MM.1S (cell line): ENCODE measurements around the gene KLHL8.

Source experiments
- DNase-seq: peaks from one replicate; pipeline ENCODE4 v3.0.0-alpha.2; 2015
- H2AFZ ChIP-seq: fragments of 300-600 bp; sonication (generic); 2 replicates; pipeline ENCODE4 v1.6.0; 2016; ENCODE audit warnings: antibody characterized with exemption, low read length
- H3F3A ChIP-seq: fragments of 300-600 bp; sonication (generic); 2 replicates; pipeline ENCODE4 v1.6.1; 2016; ENCODE audit warnings: mild to moderate bottlenecking, antibody characterized with exemption, low read length, moderate library complexity, mixed read lengths; ENCODE audit not compliant: insufficient read depth
- H3K27ac ChIP-seq: fragments of 300-600 bp; sonication (generic); 2 replicates; pipeline ENCODE4 v1.5.1; 2016; ENCODE audit warnings: mild to moderate bottlenecking, low read length
- H3K27me3 ChIP-seq: fragments of 300-600 bp; sonication (generic); replicated peaks from 2 replicates; pipeline ENCODE4 v1.6.0; 2016; ENCODE audit warnings: low read length; ENCODE audit not compliant: insufficient read depth
- H3K36me3 ChIP-seq: fragments of 300-600 bp; sonication (generic); replicated peaks from 2 replicates; pipeline ENCODE4 v1.6.1; 2016; ENCODE audit warnings: mild to moderate bottlenecking, low read length, mixed read lengths; ENCODE audit not compliant: insufficient read depth
- H3K4me1 ChIP-seq: fragments of 300-600 bp; sonication (generic); 2 replicates; pipeline ENCODE4 v1.6.1; 2016; ENCODE audit warnings: low read length, mixed read lengths
- H3K4me2 ChIP-seq: fragments of 300-600 bp; sonication (generic); 2 replicates; pipeline ENCODE4 v1.6.0; 2016; ENCODE audit warnings: low read depth, low read length
- H3K4me3 ChIP-seq: fragments of 300-600 bp; sonication (generic); 2 replicates; pipeline ENCODE4 v1.5.1; 2016; ENCODE audit warnings: low read length, mixed read lengths
- H3K79me2 ChIP-seq: fragments of 300-600 bp; sonication (generic); 2 replicates; pipeline ENCODE4 v1.6.1; 2016; ENCODE audit warnings: mixed run types, low read length, mixed read lengths
- H3K9ac ChIP-seq: fragments of 300-600 bp; sonication (generic); 2 replicates; pipeline ENCODE4 v1.6.1; 2016; ENCODE audit warnings: low read length, mixed read lengths
- H3K9me2 ChIP-seq: fragments of 300-600 bp; sonication (generic); replicated peaks from 2 replicates; pipeline ENCODE4 v1.6.1; 2016; ENCODE audit warnings: mild to moderate bottlenecking, low read length, mixed read lengths; ENCODE audit not compliant: insufficient read depth
- H3K9me3 ChIP-seq: fragments of 300-600 bp; sonication (generic); replicated peaks from 2 replicates; pipeline ENCODE4 v1.6.1; 2016; ENCODE audit warnings: mild to moderate bottlenecking, low read length, mixed read lengths; ENCODE audit not compliant: insufficient read depth
- H4K20me1 ChIP-seq: fragments of 300-600 bp; sonication (generic); 2 replicates; pipeline ENCODE4 v1.6.1; 2016; ENCODE audit warnings: mild to moderate bottlenecking, low read length, moderate library complexity, mixed read lengths; ENCODE audit not compliant: insufficient read depth
- EZH2 ChIP-seq: fragments of 300-600 bp; sonication (generic); optimal IDR thresholded peaks from 2 replicates; pipeline ENCODE3; 2017; ENCODE audit warnings: low read depth, mild to moderate bottlenecking, antibody characterized with exemption, low read length, mixed read lengths
- EZH2phosphoT487 ChIP-seq: fragments of 300-600 bp; sonication (generic); IDR thresholded peaks from 2 replicates; pipeline ENCODE4 v1.6.1; 2018; ENCODE audit warnings: antibody characterized with exemption, low read length
- TF ChIP-seq, protein P1 (sequence below): fragments of 300-600 bp; sonication (generic); IDR thresholded peaks from 2 replicates; pipeline ENCODE4 v1.5.1; 2016; ENCODE audit warnings: antibody characterized with exemption, low read length, mixed read lengths

Gene KLHL8

DNA sequence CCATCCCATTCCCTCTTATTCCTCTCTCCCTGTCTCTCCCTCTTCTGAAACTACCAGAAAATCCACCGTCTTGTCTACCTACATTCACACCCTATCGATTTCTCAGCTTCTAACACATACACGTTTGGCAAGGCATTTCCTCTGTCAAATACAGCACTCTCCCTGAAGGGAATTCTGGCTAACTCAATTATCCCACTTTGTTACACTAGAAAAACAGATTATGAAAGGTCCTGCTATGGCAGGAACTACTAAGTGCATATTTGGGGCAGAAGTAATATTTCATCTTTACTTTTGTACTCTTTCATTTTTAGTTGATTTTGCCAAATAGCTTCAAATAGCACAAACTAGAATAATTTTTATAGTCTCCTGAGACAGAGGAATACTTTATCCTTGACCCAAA, 46.6 kb upstream of the KLHL8 start:
- H3K9ac ChIP-seq: no peak overlapping the region
- no peaks in the 10 kb centered on the region for H3K27me3 ChIP-seq
- no peak overlapping the region for H3K27ac ChIP-seq
- no peak overlapping the region for H3K4me2 ChIP-seq
- H4K20me1 ChIP-seq: no peaks in the 10 kb centered on the region
- no peak overlapping the region for H3K4me3 ChIP-seq
- H3F3A ChIP-seq: no peaks in the 10 kb centered on the region
- no peaks in the 10 kb centered on the region for H3K79me2 ChIP-seq
- no peak for DNase-seq
- H3K4me1 ChIP-seq: no peaks in the 10 kb centered on the region
- TF ChIP-seq EZH2 (no peak), EZH2phosphoT487 (no peak)
- TF ChIP-seq, protein P1, sequence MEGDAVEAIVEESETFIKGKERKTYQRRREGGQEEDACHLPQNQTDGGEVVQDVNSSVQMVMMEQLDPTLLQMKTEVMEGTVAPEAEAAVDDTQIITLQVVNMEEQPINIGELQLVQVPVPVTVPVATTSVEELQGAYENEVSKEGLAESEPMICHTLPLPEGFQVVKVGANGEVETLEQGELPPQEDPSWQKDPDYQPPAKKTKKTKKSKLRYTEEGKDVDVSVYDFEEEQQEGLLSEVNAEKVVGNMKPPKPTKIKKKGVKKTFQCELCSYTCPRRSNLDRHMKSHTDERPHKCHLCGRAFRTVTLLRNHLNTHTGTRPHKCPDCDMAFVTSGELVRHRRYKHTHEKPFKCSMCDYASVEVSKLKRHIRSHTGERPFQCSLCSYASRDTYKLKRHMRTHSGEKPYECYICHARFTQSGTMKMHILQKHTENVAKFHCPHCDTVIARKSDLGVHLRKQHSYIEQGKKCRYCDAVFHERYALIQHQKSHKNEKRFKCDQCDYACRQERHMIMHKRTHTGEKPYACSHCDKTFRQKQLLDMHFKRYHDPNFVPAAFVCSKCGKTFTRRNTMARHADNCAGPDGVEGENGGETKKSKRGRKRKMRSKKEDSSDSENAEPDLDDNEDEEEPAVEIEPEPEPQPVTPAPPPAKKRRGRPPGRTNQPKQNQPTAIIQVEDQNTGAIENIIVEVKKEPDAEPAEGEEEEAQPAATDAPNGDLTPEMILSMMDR: no peak
- no peaks in the 10 kb centered on the region for H3K36me3 ChIP-seq
- no peak overlapping the region for H2AFZ ChIP-seq
- no peaks in the 10 kb centered on the region for H3K9me3 ChIP-seq
- no peaks in the 10 kb centered on the region for H3K9me2 ChIP-seq

DNA sequence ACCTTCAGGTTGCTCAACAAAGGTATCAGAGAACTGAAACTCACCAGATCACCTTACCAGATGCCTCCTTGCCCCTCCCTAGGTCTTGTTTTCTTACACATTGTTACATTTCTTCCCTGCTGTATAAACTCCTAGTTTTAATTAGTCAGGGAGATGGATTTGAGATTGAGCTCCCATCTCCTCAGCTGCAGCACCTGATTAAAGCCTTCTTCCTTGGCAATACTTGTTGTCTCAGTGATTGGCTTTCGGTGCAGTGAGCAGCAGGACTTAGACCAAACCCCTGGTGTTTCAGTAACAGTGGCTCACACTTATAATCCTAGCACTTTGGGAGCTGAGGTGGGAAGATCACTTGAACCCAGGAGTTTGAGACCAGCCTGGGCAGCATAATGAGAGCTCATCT, 42.5 kb upstream of the KLHL8 start:
- no peaks in the 10 kb centered on the region for H3K9me3 ChIP-seq
- no peak overlapping the region for H3K4me3 ChIP-seq
- no peak overlapping the region for H2AFZ ChIP-seq
- no peaks in the 10 kb centered on the region for H3K9me2 ChIP-seq
- H3K36me3 ChIP-seq: no peaks in the 10 kb centered on the region
- no peaks in the 10 kb centered on the region for H3K27me3 ChIP-seq
- no peaks in the 10 kb centered on the region for H3K79me2 ChIP-seq
- no peaks in the 10 kb centered on the region for H3K4me1 ChIP-seq
- no peak for DNase-seq
- no peak overlapping the region for H3K9ac ChIP-seq
- no peaks in the 10 kb centered on the region for H4K20me1 ChIP-seq
- H3K4me2 ChIP-seq: no peak overlapping the region
- H3K27ac ChIP-seq: no peak overlapping the region
- H3F3A ChIP-seq: no peaks in the 10 kb centered on the region
- TF ChIP-seq, protein P1: no peak
- TF ChIP-seq EZH2phosphoT487: no peak
- TF ChIP-seq EZH2: no peak

DNA sequence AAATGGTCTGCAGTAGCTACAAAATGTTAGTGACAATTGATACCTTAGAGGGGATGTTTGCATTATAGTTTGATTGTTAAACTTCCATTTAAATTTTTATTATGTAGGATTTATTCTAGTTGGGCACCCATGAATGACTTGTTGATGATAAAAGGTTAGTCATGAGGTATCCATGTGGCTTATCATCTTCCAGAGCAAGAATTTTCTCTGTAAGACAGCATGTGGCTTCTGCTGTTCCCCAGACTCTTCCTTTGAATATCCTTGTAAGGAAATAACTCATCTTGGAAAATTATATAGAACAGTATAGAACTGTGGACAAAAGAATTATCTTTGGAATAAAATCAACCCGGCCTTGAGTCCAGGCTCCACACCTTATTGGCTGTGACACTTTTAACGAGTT, 40.1 kb upstream of the KLHL8 start:
- H3K36me3 ChIP-seq: no peaks in the 10 kb centered on the region
- H2AFZ ChIP-seq: no peak overlapping the region
- H3F3A ChIP-seq: no peaks in the 10 kb centered on the region
- no peak overlapping the region for H3K27ac ChIP-seq
- H4K20me1 ChIP-seq: no peaks in the 10 kb centered on the region
- DNase-seq: no peak
- no peaks in the 10 kb centered on the region for H3K4me1 ChIP-seq
- H3K9me3 ChIP-seq: no peaks in the 10 kb centered on the region
- H3K79me2 ChIP-seq: no peaks in the 10 kb centered on the region
- no peaks in the 10 kb centered on the region for H3K27me3 ChIP-seq
- H3K9me2 ChIP-seq: no peaks in the 10 kb centered on the region
- no peak overlapping the region for H3K9ac ChIP-seq
- H3K4me3 ChIP-seq: no peak overlapping the region
- H3K4me2 ChIP-seq: no peak overlapping the region
- TF ChIP-seq, protein P1: no peak
- no peak for TF ChIP-seq EZH2
- no peak for TF ChIP-seq EZH2phosphoT487

DNA sequence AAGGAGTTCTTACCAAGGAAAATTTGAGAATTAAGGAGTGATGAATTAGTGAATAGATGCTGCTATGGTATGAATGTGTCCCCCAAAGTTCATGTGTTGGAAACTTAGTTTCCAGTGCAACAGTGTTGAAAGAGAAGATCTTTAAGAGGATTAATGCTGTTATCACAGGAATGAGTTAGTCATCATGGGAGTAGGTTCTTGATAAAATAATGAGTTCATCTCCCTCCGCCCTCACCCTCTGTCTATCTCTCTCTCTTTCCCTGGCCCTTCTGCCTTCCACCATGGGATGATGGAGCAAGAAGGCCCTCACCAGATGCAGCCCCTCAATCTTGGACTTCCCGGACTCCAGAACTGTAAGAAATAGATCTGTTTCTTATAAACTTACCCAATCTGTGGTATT, 38.3 kb upstream of the KLHL8 start:
- no peaks in the 10 kb centered on the region for H4K20me1 ChIP-seq
- no peak overlapping the region for H2AFZ ChIP-seq
- H3K27ac ChIP-seq: no peak overlapping the region
- H3K9me3 ChIP-seq: no peaks in the 10 kb centered on the region
- H3K9ac ChIP-seq: no peak overlapping the region
- no peaks in the 10 kb centered on the region for H3F3A ChIP-seq
- no peak overlapping the region for H3K4me3 ChIP-seq
- H3K4me1 ChIP-seq: no peaks in the 10 kb centered on the region
- no peak overlapping the region for H3K4me2 ChIP-seq
- no peaks in the 10 kb centered on the region for H3K9me2 ChIP-seq
- H3K27me3 ChIP-seq: no peaks in the 10 kb centered on the region
- no peak for DNase-seq
- no peaks in the 10 kb centered on the region for H3K36me3 ChIP-seq
- no peaks in the 10 kb centered on the region for H3K79me2 ChIP-seq
- TF ChIP-seq EZH2 (no peak), EZH2phosphoT487 (no peak)
- TF ChIP-seq, protein P1: no peak
